ENCODE measurements around the gene MSANTD1.

DNA sequence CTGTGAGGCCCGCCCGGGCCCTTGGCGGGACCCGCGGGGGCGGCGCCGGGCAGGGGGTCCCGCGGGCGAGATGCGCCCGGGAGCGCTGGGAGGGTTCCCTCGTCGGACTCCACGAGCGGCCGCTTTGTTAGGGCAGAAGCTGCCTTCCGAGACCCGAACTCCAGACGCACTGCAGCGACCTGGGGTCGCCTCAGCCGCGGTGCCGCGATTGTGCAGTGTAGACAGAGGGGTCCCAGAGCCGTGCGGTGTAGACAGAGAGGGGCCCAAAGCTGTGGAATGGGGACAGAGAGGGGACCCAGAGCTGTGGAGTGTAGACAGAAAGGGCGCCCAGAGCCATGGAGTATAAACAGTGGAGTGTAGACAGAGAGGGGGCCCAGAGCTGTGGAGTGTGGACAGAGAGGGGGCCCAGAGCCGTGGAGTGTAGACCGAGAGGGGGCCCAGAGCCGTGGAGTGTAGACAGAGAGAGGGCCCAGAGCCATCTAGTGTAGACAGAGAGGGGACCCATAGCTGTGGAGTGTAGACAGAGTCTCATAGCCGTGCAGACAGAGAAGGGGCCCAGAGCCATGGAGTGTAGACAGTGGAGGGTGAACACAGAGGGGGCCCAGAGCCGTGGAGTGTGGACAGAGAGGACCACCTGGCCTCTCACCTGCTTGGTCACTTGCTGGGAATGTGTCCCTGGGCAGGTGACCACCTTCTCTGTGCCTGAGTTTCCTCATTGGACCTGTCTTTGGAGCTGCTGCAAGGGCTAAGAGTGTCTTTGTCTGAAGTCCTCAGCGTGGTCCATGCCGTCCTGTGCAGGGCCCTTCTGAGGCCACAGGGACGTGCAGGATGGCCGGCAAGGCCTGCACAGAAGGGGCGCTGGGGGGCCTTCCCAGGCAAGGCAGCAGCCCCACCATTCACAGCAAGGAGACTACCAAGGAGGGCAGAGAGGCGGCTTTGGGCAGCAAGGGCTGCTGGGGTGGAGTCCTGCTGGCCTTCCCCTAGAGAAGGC is 44.7 kb downstream of the MSANTD1 start:
- TF ChIP-seq SUZ12 (IDR thresholded peaks at IDR 0.05; ENCODE audit: extremely low read depth, insufficient read depth, insufficient read length) (no peak), ZNF274 (IDR thresholded peaks at IDR 0.05; ENCODE audit: low read depth, low read length) (no peak), YY1 (IDR thresholded peaks at IDR 0.05; ENCODE audit: insufficient read depth, insufficient read length) (no peak)
